ENCODE measurements around the gene UNC119B.

GRCh38 chr12:120710031-120710804 lies at the start of gene UNC119B:
- TF ChIP-seq CTCF (IDR thresholded peaks at IDR 0.05): no peak
- peak in 1 of 3 donors; percentile 59 for TF ChIP-seq POLR2AphosphoS5 (IDR thresholded peaks at IDR 0.05)
- no peak for TF ChIP-seq POLR2A (IDR thresholded peaks at IDR 0.05)
- no peak for TF ChIP-seq EP300 (IDR thresholded peaks at IDR 0.05; ENCODE audit: low read depth)
